Fibroblast of pulmonary artery (primary cell): Measurements from ENCODE around the gene SURF1.
"Not testable (repeated sequence)": the region's sequence is repeated elsewhere in the genome, so short reads cannot be mapped to it uniquely, and the experiment has no call there.

Experiments
- DNase-seq: peaks from one replicate; pipeline ENCODE4 v3.0.0-alpha.2; 2010; ENCODE audit warnings: low read depth
- H3K4me3 ChIP-seq: replicated peaks from 2 replicates; pipeline ENCODE4 v1.5.1; 2011; ENCODE audit warnings: low read depth, mild to moderate bottlenecking, control low read depth, low read length, moderate library complexity
- CTCF ChIP-seq: IDR thresholded peaks from 2 replicates; pipeline ENCODE4 v1.5.1; 2011; ENCODE audit warnings: mild to moderate bottlenecking, control low read depth, low read length, inconsistent platforms; ENCODE audit errors: missing control alignments

SURF1 gene

GRCh38 chr9:133383438-133383837 is 27.2 kb upstream of the SURF1 start:
- no peak for TF ChIP-seq CTCF

DNA sequence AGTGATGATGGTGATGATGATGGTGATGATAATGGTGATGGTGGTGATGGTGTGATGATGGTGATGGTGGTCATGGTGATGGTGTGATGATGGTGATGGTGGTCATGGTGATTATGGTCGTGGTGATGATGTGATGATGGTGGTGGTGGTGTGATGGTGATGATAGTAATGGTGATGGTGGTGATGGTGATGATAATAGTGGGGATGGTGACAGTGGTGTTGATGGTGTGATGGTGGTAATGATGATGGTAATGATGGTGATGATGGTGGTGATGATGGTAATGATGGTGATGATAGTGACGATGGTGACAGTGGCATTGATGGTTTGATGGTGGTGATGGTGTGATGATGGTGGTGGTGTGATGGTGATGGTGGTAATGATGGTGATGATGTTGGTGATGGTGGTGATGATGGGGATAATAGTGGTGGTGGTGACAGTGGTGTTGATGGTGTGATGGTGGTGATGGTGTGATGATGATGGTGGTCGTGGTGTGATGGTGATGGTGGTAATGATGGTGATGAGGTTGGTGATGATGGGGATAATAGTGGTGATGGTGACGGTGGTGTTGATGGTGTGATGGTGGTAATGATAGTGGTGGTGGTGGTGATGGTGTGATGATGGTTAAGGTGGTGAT is 26.3 kb upstream of the SURF1 start:
- H3K4me3 ChIP-seq, result no peak overlapping the region
- DNase-seq, result no peak
- no peak for TF ChIP-seq CTCF

More at GRCh38 chr9:133383438-133383837, 27.2 kb upstream of the SURF1 start:
- no peak for DNase-seq
- no peak overlapping the region for H3K4me3 ChIP-seq

GRCh38 chr9:133380734-133381133 is 24.4 kb upstream of the SURF1 start:
- no peak for TF ChIP-seq CTCF

GRCh38 chr9:133379153-133380086 is 23.1 kb upstream of the SURF1 start:
- no peak for DNase-seq
- no peak overlapping the region for H3K4me3 ChIP-seq
- TF ChIP-seq CTCF, result no peak

More at GRCh38 chr9:133380734-133381133, 24.4 kb upstream of the SURF1 start:
- no peak for DNase-seq
- no peak overlapping the region for H3K4me3 ChIP-seq

DNA sequence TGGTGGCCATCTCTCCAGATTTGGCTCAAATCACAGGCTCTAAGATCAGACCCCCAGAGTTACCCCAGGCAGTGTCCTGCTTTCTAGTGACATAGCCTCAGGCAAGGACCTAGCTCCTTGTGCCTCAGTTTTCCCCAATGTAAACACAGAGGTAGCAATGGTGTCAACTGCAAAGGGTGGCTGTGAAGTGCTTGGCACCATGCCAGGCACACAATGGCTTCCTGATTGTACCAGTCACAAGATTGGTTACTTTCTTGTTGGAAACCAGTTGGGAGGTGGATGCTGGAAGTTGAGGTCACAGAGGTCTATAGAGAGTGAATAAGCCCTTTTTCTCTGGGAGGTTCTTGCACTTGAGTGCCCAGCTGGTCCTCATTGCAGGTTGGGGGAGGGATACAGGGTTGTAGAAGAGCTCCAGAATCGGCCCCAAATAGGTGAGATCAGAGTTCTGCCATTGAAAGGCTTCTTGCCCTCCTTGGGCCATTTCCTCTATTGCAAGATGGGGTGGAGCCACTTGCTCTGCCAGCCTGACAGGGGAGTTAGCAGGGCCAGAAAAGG is 22.2 kb upstream of the SURF1 start:
- H3K4me3 ChIP-seq, result no peak overlapping the region
- no peak for TF ChIP-seq CTCF
- no peak for DNase-seq

- no peak for TF ChIP-seq CTCF
- no peak overlapping the region for H3K4me3 ChIP-seq
- DNase-seq, result peak; percentile 31
These were observed 21.5 kb upstream of the SURF1 start for GRCh38 chr9:133377721-133378216.

DNA sequence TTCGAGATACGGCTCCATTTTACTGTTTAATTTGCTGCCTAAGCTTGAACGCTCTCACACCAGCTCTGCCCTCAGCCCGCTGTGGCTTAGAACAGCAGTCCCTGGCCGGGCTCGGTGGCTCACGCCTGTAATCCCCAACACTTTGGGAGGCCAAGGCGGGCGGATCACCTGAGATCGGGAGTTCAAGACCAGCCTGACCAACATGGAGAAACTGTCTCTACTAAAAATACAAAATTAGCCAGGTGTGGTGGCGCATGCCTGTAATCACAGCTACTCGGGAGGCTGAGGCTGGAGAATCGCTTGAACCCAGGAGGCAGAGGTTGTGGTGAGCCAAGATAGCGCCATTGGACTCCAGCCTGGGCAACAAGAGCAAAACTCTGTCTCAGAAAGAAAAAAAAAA is 21.0 kb upstream of the SURF1 start:
- not testable (repeated sequence) for DNase-seq, H3K4me3 ChIP-seq
